ENCODE results near the gene COX6A1.
A peak's percentile ranks its signal among the peaks of the same experiment; 100 is the strongest.

COX6A1 gene

GRCh38 chr12:120466560-120467315, 28.8 kb downstream of the COX6A1 start:
- peak; percentile 26 for DNase-seq (ENCODE audit: low read depth, low spot score)
- H3K4me3 ChIP-seq (ENCODE audit: low read depth, low read length), result no peak overlapping the region
- in situ Hi-C loops (cut with HindIII; ENCODE audit: low sequenced_read_pairs), result no loop called here
- peak; percentile 72 for TF ChIP-seq CTCF (IDR thresholded peaks at IDR 0.05; ENCODE audit: low read depth, low read length)

- DNase-seq (ENCODE audit: low read depth, low spot score), result no peak
- H3K4me3 ChIP-seq (ENCODE audit: low read depth, low read length), result no peak overlapping the region
- in situ Hi-C loops (cut with HindIII; ENCODE audit: low sequenced_read_pairs), result no loop called here
- TF ChIP-seq CTCF (IDR thresholded peaks at IDR 0.05; ENCODE audit: low read depth, low read length), result no peak
Measured at GRCh38 chr12:120467439-120467838, 29.5 kb downstream of the COX6A1 start.

- in situ Hi-C loops (cut with HindIII; ENCODE audit: low sequenced_read_pairs), result no loop called here
- H3K4me3 ChIP-seq (ENCODE audit: low read depth, low read length), result peak overlapping the region; percentile 83
- TF ChIP-seq CTCF (IDR thresholded peaks at IDR 0.05; ENCODE audit: low read depth, low read length), result no peak
- DNase-seq (ENCODE audit: low read depth, low spot score), result peak; percentile 60
Measured at GRCh38 chr12:120468325-120468820, 30.5 kb downstream of the COX6A1 start.

GRCh38 chr12:120468821-120469449, 31.0 kb downstream of the COX6A1 start:
- DNase-seq (ENCODE audit: low read depth, low spot score), result peak; percentile 29
- no peak for TF ChIP-seq CTCF (IDR thresholded peaks at IDR 0.05; ENCODE audit: low read depth, low read length)
- H3K4me3 ChIP-seq (ENCODE audit: low read depth, low read length), result peak overlapping the region; percentile 83
- in situ Hi-C loops (cut with HindIII; ENCODE audit: low sequenced_read_pairs), result no loop called here

- DNase-seq (ENCODE audit: low read depth, low spot score), result peak; percentile 98
- in situ Hi-C loops (cut with HindIII; ENCODE audit: low sequenced_read_pairs), result no loop called here
- peak; percentile 88 for TF ChIP-seq CTCF (IDR thresholded peaks at IDR 0.05; ENCODE audit: low read depth, low read length)
- peak within 1 kb of the TSS; percentile 83 for H3K4me3 ChIP-seq (ENCODE audit: low read depth, low read length)
Measured at GRCh38 chr12:120469450-120470149, 31.7 kb downstream of the COX6A1 start, which contains the start of gene SRSF9. Gene SRSF9, minus strand, starts transcription at chr12:120469748. Its CDS starts 139 bp downstream, at chr12:120469609.

GRCh38 chr12:120470150-120470784, 32.4 kb downstream of the COX6A1 start:
- no peak for TF ChIP-seq CTCF (IDR thresholded peaks at IDR 0.05; ENCODE audit: low read depth, low read length)
- in situ Hi-C loops (cut with HindIII; ENCODE audit: low sequenced_read_pairs), result no loop called here
- peak overlapping the region; percentile 83 for H3K4me3 ChIP-seq (ENCODE audit: low read depth, low read length)
- DNase-seq (ENCODE audit: low read depth, low spot score), result no peak

All from astrocyte of the spinal cord (primary cell).